DOHH2 (cell line): Measurements from ENCODE around the gene PCDHGA4.

Experiments used
- EZH2phosphoT487 ChIP-seq: fragments of 200-600 bp; sonication (generic); IDR thresholded peaks from 2 replicates; pipeline ENCODE4 v1.6.1; 2017; ENCODE audit warnings: borderline replicate concordance, mild to moderate bottlenecking, antibody characterized with exemption, low read length, moderate library complexity, mixed read lengths
- TF ChIP-seq, protein P1 (sequence below): fragments of 200-600 bp; sonication (generic); IDR thresholded peaks from one replicate; pipeline ENCODE4 v1.5.1; 2014; ENCODE audit warnings: antibody characterized with exemption, mild to moderate bottlenecking, low read depth, low read length; ENCODE audit not compliant: poor library complexity, severe bottlenecking

DNA sequence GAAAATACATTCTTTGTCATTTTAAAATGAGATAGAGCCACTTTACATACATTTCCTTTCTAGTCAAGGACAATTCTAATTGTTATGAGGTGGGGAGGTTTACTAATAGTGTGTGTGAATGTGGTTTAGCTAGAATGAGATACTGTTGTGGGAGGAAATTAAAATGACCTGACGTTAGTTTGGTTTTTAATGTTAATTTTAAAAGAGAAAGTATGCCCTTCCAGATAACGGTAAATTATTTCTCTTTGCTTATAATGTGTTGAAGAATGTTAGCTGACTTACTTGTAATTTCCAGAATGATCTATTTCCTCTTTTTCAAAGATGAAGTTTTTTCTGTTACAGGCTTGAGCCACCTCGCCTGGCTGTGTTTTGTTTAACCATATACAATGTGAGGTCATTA, 32.6 kb upstream of the PCDHGA4 start:
- TF ChIP-seq, protein P1, sequence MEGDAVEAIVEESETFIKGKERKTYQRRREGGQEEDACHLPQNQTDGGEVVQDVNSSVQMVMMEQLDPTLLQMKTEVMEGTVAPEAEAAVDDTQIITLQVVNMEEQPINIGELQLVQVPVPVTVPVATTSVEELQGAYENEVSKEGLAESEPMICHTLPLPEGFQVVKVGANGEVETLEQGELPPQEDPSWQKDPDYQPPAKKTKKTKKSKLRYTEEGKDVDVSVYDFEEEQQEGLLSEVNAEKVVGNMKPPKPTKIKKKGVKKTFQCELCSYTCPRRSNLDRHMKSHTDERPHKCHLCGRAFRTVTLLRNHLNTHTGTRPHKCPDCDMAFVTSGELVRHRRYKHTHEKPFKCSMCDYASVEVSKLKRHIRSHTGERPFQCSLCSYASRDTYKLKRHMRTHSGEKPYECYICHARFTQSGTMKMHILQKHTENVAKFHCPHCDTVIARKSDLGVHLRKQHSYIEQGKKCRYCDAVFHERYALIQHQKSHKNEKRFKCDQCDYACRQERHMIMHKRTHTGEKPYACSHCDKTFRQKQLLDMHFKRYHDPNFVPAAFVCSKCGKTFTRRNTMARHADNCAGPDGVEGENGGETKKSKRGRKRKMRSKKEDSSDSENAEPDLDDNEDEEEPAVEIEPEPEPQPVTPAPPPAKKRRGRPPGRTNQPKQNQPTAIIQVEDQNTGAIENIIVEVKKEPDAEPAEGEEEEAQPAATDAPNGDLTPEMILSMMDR, result no peak
- no peak for TF ChIP-seq EZH2phosphoT487
